K562 (cell line): Measurements from ENCODE around the gene ZNF574.
"Not testable (repeated sequence)": the region's sequence is repeated elsewhere in the genome, so short reads cannot be mapped to it uniquely, and the experiment has no call there.

Experiments used
- CCAR2 ChIP-seq: fragments of 200-400 bp; formaldehyde crosslinking; IDR thresholded peaks from 2 replicates; pipeline ENCODE4 v1.6.1; 2017; ENCODE audit warnings: mild to moderate bottlenecking, low read depth, low read length
- ELF1 ChIP-seq: fragments of 200-800 bp; sonication (Bioruptor generic); IDR thresholded peaks from 2 replicates; pipeline ENCODE4 v1.6.1; 2016; ENCODE audit warnings: missing genetic modification characterization, missing compliant biosample characterization
- FOXM1 ChIP-seq, 2 experiments: fragments of 450-650 bp in 1 of 2; sonication (generic) in 1 of 2; formaldehyde crosslinking in 1 of 2; IDR thresholded peaks; 2 replicates each; pipeline versions ENCODE4 v1.6.1 to v1.9.0; 2017 to 2022; ENCODE audit warnings: low read depth in 2 of 2, mild to moderate bottlenecking in 2 of 2, missing genetic modification reagents in 1 of 2, moderate library complexity in 1 of 2
- HDAC6 ChIP-seq: IDR thresholded peaks from 2 replicates; pipeline ENCODE4 v1.6.1; 2012; ENCODE audit warnings: low read depth, mild to moderate bottlenecking, control low read depth, inconsistent platforms, low read length, moderate library complexity
- NFRKB ChIP-seq: fragments of 450-650 bp; IDR thresholded peaks from 2 replicates; pipeline ENCODE4 v1.6.1; 2016; ENCODE audit warnings: low read depth
- POLR2AphosphoS5 ChIP-seq: IDR thresholded peaks from 2 replicates; pipeline ENCODE4 v1.6.1; 2011; ENCODE audit warnings: mild to moderate bottlenecking, low read depth, low read length, moderate library complexity; ENCODE audit not compliant: control insufficient read depth, insufficient read depth
- POLR2G ChIP-seq: fragments of 200-400 bp; formaldehyde crosslinking; IDR thresholded peaks from 2 replicates; pipeline ENCODE4 v1.6.1; 2017; ENCODE audit warnings: low read depth, mild to moderate bottlenecking, antibody characterized with exemption, low read length, moderate library complexity
- SNRNP70 ChIP-seq: fragments of 200-400 bp; formaldehyde crosslinking; optimal IDR thresholded peaks from 2 replicates; pipeline ENCODE3; 2017; ENCODE audit warnings: low read depth, low read length
- SRSF1 ChIP-seq: fragments of 200-400 bp; formaldehyde crosslinking; IDR thresholded peaks from 2 replicates; pipeline ENCODE4 v1.6.1; 2017; ENCODE audit warnings: mild to moderate bottlenecking, low read depth, low read length, moderate library complexity
- TAF1 ChIP-seq: IDR thresholded peaks from 2 replicates; pipeline ENCODE4 v1.6.1; 2011; ENCODE audit warnings: mild to moderate bottlenecking, low read length, moderate library complexity; ENCODE audit not compliant: insufficient read depth, control insufficient read depth, severe bottlenecking; ENCODE audit errors: extremely low read depth
- YY1 ChIP-seq, 3 experiments: IDR thresholded peaks; 2 replicates each; pipeline ENCODE4 v1.6.1; 2011; ENCODE audit warnings: low read length in 2 of 3, mild to moderate bottlenecking in 2 of 3, moderate library complexity in 2 of 3, borderline replicate concordance in 1 of 3, control low read depth in 1 of 3, low read depth in 1 of 3; ENCODE audit not compliant: insufficient read depth in 3 of 3, insufficient replicate concordance in 2 of 3, control insufficient read depth in 1 of 3, insufficient read length in 1 of 3; ENCODE audit errors: extremely low read depth in 1 of 3
- TF ChIP-seq, protein P1 (sequence below): sonication (generic); formaldehyde crosslinking; IDR thresholded peaks from 2 replicates; pipeline ENCODE4 v1.8.0; 2022; ENCODE audit warnings: missing genetic modification reagents, mild to moderate bottlenecking, borderline replicate concordance
- TF ChIP-seq, protein P2 (sequence below), 3 experiments: IDR thresholded peaks in 2 of 3; conservative IDR thresholded peaks in 1 of 3; 2 replicates each; pipeline ENCODE4 v1.5.1; 2011 to 2012; ENCODE audit warnings: low read length in 3 of 3, mild to moderate bottlenecking in 3 of 3, control low read depth in 2 of 3, improper control_type of control experiment in 1 of 3, inconsistent platforms in 1 of 3, low read depth in 1 of 3, mixed read lengths in 1 of 3, moderate library complexity in 1 of 3; ENCODE audit not compliant: insufficient read depth in 2 of 3

DNA sequence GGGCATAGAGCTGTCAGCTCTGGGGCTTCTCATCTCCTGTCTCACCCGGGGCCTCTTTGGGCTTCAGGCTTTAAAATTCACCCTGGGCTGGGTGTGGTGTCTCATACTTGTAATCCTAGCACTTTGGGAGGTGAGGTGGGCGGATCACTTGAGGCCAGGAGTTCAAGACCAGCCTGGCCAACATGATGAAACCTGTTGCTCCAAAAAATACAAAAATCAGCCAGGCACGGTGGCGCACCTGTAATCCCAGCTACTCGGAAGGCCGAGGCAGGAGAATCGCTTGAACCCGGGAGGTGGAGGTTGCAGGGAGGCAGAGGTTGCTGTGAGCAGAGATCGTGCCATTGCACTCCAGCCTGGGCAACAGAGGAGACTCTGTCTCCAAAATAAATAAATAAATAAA is 35.5 kb upstream of the ZNF574 start:
- TF ChIP-seq, protein P1, sequence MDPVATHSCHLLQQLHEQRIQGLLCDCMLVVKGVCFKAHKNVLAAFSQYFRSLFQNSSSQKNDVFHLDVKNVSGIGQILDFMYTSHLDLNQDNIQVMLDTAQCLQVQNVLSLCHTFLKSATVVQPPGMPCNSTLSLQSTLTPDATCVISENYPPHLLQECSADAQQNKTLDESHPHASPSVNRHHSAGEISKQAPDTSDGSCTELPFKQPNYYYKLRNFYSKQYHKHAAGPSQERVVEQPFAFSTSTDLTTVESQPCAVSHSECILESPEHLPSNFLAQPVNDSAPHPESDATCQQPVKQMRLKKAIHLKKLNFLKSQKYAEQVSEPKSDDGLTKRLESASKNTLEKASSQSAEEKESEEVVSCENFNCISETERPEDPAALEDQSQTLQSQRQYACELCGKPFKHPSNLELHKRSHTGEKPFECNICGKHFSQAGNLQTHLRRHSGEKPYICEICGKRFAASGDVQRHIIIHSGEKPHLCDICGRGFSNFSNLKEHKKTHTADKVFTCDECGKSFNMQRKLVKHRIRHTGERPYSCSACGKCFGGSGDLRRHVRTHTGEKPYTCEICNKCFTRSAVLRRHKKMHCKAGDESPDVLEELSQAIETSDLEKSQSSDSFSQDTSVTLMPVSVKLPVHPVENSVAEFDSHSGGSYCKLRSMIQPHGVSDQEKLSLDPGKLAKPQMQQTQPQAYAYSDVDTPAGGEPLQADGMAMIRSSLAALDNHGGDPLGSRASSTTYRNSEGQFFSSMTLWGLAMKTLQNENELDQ (CRISPR knock-in tag) = not testable (repeated sequence)
- TF ChIP-seq TAF1; YY1 (IDR thresholded peaks at IDR 0.05; ENCODE audit: borderline replicate concordance in 1 of 3, control insufficient read depth in 1 of 3, extremely low read depth in 1 of 3, insufficient read depth in 3 of 3, insufficient read length in 1 of 3, insufficient replicate concordance in 2 of 3, low read depth in 1 of 3, low read length in 2 of 3); POLR2G; POLR2AphosphoS5; HDAC6; CCAR2; FOXM1 (IDR thresholded peaks at IDR 0.05; ENCODE audit: low read depth); FOXM1 (CRISPR knock-in tag; IDR thresholded peaks at IDR 0.05; ENCODE audit: low read depth); NFRKB; SRSF1; SNRNP70; ELF1 (tag): not testable (repeated sequence)
- TF ChIP-seq, protein P2, sequence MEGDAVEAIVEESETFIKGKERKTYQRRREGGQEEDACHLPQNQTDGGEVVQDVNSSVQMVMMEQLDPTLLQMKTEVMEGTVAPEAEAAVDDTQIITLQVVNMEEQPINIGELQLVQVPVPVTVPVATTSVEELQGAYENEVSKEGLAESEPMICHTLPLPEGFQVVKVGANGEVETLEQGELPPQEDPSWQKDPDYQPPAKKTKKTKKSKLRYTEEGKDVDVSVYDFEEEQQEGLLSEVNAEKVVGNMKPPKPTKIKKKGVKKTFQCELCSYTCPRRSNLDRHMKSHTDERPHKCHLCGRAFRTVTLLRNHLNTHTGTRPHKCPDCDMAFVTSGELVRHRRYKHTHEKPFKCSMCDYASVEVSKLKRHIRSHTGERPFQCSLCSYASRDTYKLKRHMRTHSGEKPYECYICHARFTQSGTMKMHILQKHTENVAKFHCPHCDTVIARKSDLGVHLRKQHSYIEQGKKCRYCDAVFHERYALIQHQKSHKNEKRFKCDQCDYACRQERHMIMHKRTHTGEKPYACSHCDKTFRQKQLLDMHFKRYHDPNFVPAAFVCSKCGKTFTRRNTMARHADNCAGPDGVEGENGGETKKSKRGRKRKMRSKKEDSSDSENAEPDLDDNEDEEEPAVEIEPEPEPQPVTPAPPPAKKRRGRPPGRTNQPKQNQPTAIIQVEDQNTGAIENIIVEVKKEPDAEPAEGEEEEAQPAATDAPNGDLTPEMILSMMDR (IDR thresholded peaks at IDR 0.05 in 2 of 3, conservative IDR thresholded peaks at IDR 0.05 in 1 of 3; ENCODE audit: insufficient read depth in 2 of 3, low read depth in 1 of 3, low read length in 3 of 3) = not testable (repeated sequence)
